PC-3 (cell line): ENCODE results near the gene ARHGAP32. TPM values are rescaled to one million over a fixed set of nuclear protein-coding genes. Genes with fewer than 3 reads are reported as not detected.

Experiments
- ATAC-seq: fragments of 200-7000 bp; cut with Tn5 transposase; 2 replicates; pipeline ENCODE4 v1.9.1; 2020; ENCODE audit warnings: mild to moderate bottlenecking, moderate library complexity
- BruUV-seq: library from RNA; stranded (reverse); fragments of 400-500 nt; replicated peaks from 2 replicates; lab custom pipeline; 2021; lab: Mats Ljungman, UMichigan
- CTCF ChIA-PET: fragments of 300-600 bp; sonication (Branson Sonifier 250); formaldehyde crosslinking; loops from one replicate; lab custom pipeline; 2022; ENCODE audit warnings: antibody characterized with exemption; lab: Charles Lee
- POLR2A ChIA-PET: fragments of 300-600 bp; sonication (Branson Sonifier 250); formaldehyde crosslinking; loops from one replicate; lab custom pipeline; 2022; ENCODE audit warnings: antibody characterized with exemption; ENCODE audit not compliant: unreplicated experiment; lab: Charles Lee
- DNase-seq: peaks from one replicate; pipeline ENCODE4 v3.0.0-alpha.2; 2015
- H2AFZ ChIP-seq: fragments of 300-600 bp; sonication (generic); 2 replicates; pipeline ENCODE4 v1.6.0; 2016; ENCODE audit warnings: antibody characterized with exemption, low read length
- H3F3A ChIP-seq: fragments of 300-600 bp; sonication (generic); one replicate; pipeline ENCODE4 v1.6.0; 2017; ENCODE audit warnings: antibody characterized with exemption, low read length, control low read depth, mild to moderate bottlenecking; ENCODE audit not compliant: unreplicated experiment
- H3K27ac ChIP-seq: fragments of 300-600 bp; sonication (generic); 2 replicates; pipeline ENCODE4 v1.5.1; 2016; ENCODE audit warnings: mild to moderate bottlenecking, low read length
- H3K27me3 ChIP-seq: fragments of 300-600 bp; sonication (generic); 2 replicates; pipeline ENCODE4 v1.6.1; 2016; ENCODE audit warnings: low read length, mixed read lengths
- H3K36me3 ChIP-seq: fragments of 300-600 bp; sonication (generic); 2 replicates; pipeline ENCODE4 v1.6.1; 2016; ENCODE audit warnings: low read depth, mixed run types, low read length, mixed read lengths
- H3K4me1 ChIP-seq: fragments of 300-600 bp; sonication (generic); 2 replicates; pipeline ENCODE4 v1.5.1; 2016; ENCODE audit warnings: low read length; ENCODE audit not compliant: insufficient read depth
- H3K4me2 ChIP-seq: fragments of 300-600 bp; sonication (generic); 2 replicates; pipeline ENCODE4 v1.6.0; 2016; ENCODE audit warnings: low read length
- H3K4me3 ChIP-seq: fragments of 300-600 bp; sonication (generic); 2 replicates; pipeline ENCODE4 v1.5.1; 2016; ENCODE audit warnings: mild to moderate bottlenecking, low read length, mixed read lengths
- H3K79me2 ChIP-seq: fragments of 300-600 bp; sonication (generic); 2 replicates; pipeline ENCODE4 v1.6.1; 2017; ENCODE audit warnings: low read length, mixed read lengths
- H3K9ac ChIP-seq: fragments of 300-600 bp; sonication (generic); 2 replicates; pipeline ENCODE4 v1.6.0; 2016; ENCODE audit warnings: mild to moderate bottlenecking, low read length
- H3K9me2 ChIP-seq: fragments of 300-600 bp; sonication (generic); replicated peaks from 2 replicates; pipeline ENCODE4 v1.6.1; 2016; ENCODE audit warnings: mixed run types, low read length, mixed read lengths
- H3K9me3 ChIP-seq: fragments of 300-600 bp; sonication (generic); 2 replicates; pipeline ENCODE4 v1.6.1; 2016; ENCODE audit warnings: low read length, mixed read lengths
- H4K20me1 ChIP-seq: fragments of 300-600 bp; sonication (generic); 2 replicates; pipeline ENCODE4 v1.6.1; 2016; ENCODE audit warnings: low read length, mixed read lengths
- EZH2 ChIP-seq: fragments of 300-600 bp; sonication (generic); IDR thresholded peaks from one replicate; pipeline ENCODE4 v1.6.1; 2017; ENCODE audit warnings: antibody characterized with exemption, mild to moderate bottlenecking, low read length; ENCODE audit not compliant: unreplicated experiment
- EZH2phosphoT487 ChIP-seq: fragments of 300-600 bp; sonication (generic); IDR thresholded peaks from 2 replicates; pipeline ENCODE4 v1.6.1; 2018; ENCODE audit warnings: mild to moderate bottlenecking, antibody characterized with exemption, low read length, borderline replicate concordance
- intact Hi-C: fragments of 100-400 bp; cut with micrococcal nuclease; formaldehyde crosslinking; loops from 2 replicates; pipeline ENCODE4 v1.9.0; 2023
- total RNA-seq: library from RNA; depleted of rRNA; stranded (reverse); fragments of >200 nt; gene quantifications from 2 replicates; pipeline ENCODE4 v1.2.3, GENCODE V29; 2014
- TF ChIP-seq, protein P1 (sequence below): fragments of 300-600 bp; sonication (generic); conservative IDR thresholded peaks from 2 replicates; pipeline ENCODE4 v1.5.1; 2017; ENCODE audit warnings: antibody characterized with exemption, low read depth, mild to moderate bottlenecking, low read length

The ARHGAP32 gene
- total RNA-seq, 1 experiment from 2014 or later, result 13.7 TPM

GRCh38 chr11:129223260-129223659 lies 31.1 kb upstream of the ARHGAP32 start:
- H3K4me1 ChIP-seq, result peaks cover 21% of the 10 kb centered on the region
- H3K27ac ChIP-seq, result no peak overlapping the region
- ATAC-seq (no peak), DNase-seq (no peak)
- no peak overlapping the region for H3K4me3 ChIP-seq
- ChIA-PET POLR2A (no interaction called here), CTCF (no interaction called here)
- no peaks in the 10 kb centered on the region for H3K27me3 ChIP-seq
- BruUV-seq, result no TSS peak
- no peak for TF ChIP-seq EZH2
- H3K9me2 ChIP-seq, result no peaks in the 10 kb centered on the region
- H3F3A ChIP-seq, result no peaks in the 10 kb centered on the region
- no peak overlapping the region for H2AFZ ChIP-seq
- H3K9me3 ChIP-seq, result peaks cover 12% of the 10 kb centered on the region
- H3K9ac ChIP-seq, result no peak overlapping the region
- intact Hi-C loops, result no loop called here
- no peak overlapping the region for H3K4me2 ChIP-seq
- no peaks in the 10 kb centered on the region for H4K20me1 ChIP-seq
- H3K36me3 ChIP-seq, result peaks cover 11% of the 10 kb centered on the region
- no peaks in the 10 kb centered on the region for H3K79me2 ChIP-seq

DNA sequence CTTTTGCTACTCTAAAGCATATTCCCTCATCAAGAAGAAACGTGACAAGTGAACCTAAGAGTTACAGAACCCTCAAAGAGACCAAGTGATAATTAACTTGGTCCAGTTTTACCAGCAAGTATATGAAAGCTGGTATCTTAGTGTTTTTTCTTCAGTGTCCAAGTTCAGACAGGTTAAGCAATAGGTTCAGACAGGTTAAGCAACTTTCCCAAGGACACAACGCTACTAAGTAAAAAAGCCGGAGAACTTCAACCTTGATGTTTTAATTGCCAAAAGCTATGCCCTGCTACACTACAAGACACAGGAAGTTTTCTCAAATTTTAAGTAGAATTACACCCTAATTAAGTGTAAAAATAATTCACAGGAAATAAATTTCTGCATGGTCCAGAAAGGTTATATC lies 30.0 kb upstream of the ARHGAP32 start:
- H3K9me2 ChIP-seq, result no peaks in the 10 kb centered on the region
- intact Hi-C loops, result no loop called here
- H3K36me3 ChIP-seq, result peaks cover 11% of the 10 kb centered on the region
- no TSS peak for BruUV-seq
- H3K9ac ChIP-seq, result no peak overlapping the region
- ATAC-seq (no peak), DNase-seq (no peak)
- no peak overlapping the region for H3K4me2 ChIP-seq
- H3K27me3 ChIP-seq, result no peaks in the 10 kb centered on the region
- H3K4me1 ChIP-seq, result peaks cover 21% of the 10 kb centered on the region
- ChIA-PET POLR2A (no interaction called here), CTCF (no interaction called here)
- H3K9me3 ChIP-seq, result peaks cover 12% of the 10 kb centered on the region
- no peaks in the 10 kb centered on the region for H4K20me1 ChIP-seq
- no peak overlapping the region for H3K27ac ChIP-seq
- no peak for TF ChIP-seq EZH2phosphoT487
- no peak for TF ChIP-seq EZH2
- TF ChIP-seq, protein P1, sequence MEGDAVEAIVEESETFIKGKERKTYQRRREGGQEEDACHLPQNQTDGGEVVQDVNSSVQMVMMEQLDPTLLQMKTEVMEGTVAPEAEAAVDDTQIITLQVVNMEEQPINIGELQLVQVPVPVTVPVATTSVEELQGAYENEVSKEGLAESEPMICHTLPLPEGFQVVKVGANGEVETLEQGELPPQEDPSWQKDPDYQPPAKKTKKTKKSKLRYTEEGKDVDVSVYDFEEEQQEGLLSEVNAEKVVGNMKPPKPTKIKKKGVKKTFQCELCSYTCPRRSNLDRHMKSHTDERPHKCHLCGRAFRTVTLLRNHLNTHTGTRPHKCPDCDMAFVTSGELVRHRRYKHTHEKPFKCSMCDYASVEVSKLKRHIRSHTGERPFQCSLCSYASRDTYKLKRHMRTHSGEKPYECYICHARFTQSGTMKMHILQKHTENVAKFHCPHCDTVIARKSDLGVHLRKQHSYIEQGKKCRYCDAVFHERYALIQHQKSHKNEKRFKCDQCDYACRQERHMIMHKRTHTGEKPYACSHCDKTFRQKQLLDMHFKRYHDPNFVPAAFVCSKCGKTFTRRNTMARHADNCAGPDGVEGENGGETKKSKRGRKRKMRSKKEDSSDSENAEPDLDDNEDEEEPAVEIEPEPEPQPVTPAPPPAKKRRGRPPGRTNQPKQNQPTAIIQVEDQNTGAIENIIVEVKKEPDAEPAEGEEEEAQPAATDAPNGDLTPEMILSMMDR, result no peak
- no peak overlapping the region for H3K4me3 ChIP-seq
- H2AFZ ChIP-seq, result no peak overlapping the region
- H3K79me2 ChIP-seq, result no peaks in the 10 kb centered on the region
- H3F3A ChIP-seq, result no peaks in the 10 kb centered on the region

DNA sequence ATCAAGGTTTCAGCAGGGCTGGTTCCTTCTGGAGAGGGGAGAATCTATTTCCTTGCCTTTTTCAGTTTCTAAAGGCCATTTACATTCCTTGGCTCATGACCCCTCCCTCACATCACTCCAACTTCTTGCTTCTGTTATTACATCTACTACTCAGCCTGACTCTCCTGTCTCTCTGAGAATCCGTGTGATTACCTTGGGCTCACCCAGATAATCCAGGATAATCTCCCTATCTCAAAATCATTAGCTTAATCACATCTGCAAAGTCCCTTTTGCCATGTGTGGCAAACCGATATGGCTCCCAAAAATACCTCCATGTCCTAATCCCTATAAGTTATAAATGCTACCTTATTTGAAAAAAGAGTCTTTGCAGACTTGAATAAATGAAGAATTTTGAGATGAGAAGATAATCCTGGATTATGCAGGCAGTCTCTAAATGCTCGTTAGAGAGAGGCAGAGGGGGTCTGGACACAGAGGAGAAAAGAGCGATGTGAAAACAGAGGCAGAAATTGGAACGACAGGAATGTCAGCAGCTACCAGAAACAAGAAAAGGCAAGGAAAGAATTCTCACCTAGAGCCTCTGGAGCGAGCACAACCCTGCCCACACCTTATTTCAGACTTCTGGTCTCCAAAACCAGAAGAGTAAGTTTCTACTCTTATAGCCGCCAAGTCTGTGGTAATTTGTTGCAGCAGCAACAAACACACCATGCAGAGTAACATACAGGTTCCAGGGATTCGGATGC lies 23.6 kb upstream of the ARHGAP32 start:
- no peaks in the 10 kb centered on the region for H3K4me1 ChIP-seq
- intact Hi-C loops, result no loop called here
- no peaks in the 10 kb centered on the region for H3K36me3 ChIP-seq
- no TSS peak for BruUV-seq
- H3K4me2 ChIP-seq, result no peak overlapping the region
- H3K9me2 ChIP-seq, result no peaks in the 10 kb centered on the region
- POLR2A ChIA-PET, result no interaction called here
- no peak for DNase-seq
- TF ChIP-seq, protein P1, result no peak
- TF ChIP-seq EZH2phosphoT487 (no peak), EZH2 (no peak)
- H3K27ac ChIP-seq, result no peak overlapping the region
- no peak overlapping the region for H2AFZ ChIP-seq
- H3K27me3 ChIP-seq, result no peaks in the 10 kb centered on the region
- no peaks in the 10 kb centered on the region for H3K9me3 ChIP-seq
- H3F3A ChIP-seq, result no peaks in the 10 kb centered on the region
- H3K4me3 ChIP-seq, result no peak overlapping the region
- CTCF ChIA-PET, result no interaction called here
- no peak overlapping the region for H3K9ac ChIP-seq
- no peaks in the 10 kb centered on the region for H4K20me1 ChIP-seq
- H3K79me2 ChIP-seq, result no peaks in the 10 kb centered on the region
- ATAC-seq, result no peak
